ENCODE measurements around the gene ESYT1.

Gene ESYT1

DNA sequence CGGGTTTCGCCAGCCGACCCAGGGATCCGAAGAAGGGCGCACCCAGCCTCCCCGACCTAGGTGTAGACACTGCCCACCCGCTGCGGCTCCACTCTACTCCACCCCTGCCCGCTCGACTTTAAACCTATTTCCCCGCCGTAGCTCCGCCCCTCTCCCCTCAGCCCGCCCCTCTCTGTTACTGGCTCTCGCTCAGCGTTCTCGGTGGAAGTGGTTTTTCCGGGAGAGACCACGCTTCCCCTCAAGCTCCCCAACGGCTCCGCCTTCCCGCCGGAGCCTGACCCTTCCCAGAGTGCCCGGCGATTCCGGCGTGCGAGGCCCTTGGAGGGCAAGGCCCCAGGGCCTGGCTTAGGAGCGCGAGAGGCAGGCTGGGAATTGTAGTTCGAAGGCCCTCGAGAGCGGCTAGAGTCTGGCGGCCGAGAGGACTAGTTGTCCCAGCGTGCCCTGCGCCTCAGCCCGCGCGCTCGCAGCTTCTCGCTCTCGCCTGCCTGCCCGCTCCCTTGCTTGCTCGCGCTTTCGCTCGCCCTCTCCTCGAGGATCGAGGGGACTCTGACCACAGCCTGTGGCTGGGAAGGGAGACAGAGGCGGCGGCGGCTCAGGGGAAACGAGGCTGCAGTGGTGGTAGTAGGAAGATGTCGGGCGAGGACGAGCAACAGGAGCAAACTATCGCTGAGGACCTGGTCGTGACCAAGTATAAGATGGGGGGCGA, 23.8 kb upstream of the ESYT1 start, which contains the start of gene PA2G4 (continued):
- TF ChIP-seq, protein P1, sequence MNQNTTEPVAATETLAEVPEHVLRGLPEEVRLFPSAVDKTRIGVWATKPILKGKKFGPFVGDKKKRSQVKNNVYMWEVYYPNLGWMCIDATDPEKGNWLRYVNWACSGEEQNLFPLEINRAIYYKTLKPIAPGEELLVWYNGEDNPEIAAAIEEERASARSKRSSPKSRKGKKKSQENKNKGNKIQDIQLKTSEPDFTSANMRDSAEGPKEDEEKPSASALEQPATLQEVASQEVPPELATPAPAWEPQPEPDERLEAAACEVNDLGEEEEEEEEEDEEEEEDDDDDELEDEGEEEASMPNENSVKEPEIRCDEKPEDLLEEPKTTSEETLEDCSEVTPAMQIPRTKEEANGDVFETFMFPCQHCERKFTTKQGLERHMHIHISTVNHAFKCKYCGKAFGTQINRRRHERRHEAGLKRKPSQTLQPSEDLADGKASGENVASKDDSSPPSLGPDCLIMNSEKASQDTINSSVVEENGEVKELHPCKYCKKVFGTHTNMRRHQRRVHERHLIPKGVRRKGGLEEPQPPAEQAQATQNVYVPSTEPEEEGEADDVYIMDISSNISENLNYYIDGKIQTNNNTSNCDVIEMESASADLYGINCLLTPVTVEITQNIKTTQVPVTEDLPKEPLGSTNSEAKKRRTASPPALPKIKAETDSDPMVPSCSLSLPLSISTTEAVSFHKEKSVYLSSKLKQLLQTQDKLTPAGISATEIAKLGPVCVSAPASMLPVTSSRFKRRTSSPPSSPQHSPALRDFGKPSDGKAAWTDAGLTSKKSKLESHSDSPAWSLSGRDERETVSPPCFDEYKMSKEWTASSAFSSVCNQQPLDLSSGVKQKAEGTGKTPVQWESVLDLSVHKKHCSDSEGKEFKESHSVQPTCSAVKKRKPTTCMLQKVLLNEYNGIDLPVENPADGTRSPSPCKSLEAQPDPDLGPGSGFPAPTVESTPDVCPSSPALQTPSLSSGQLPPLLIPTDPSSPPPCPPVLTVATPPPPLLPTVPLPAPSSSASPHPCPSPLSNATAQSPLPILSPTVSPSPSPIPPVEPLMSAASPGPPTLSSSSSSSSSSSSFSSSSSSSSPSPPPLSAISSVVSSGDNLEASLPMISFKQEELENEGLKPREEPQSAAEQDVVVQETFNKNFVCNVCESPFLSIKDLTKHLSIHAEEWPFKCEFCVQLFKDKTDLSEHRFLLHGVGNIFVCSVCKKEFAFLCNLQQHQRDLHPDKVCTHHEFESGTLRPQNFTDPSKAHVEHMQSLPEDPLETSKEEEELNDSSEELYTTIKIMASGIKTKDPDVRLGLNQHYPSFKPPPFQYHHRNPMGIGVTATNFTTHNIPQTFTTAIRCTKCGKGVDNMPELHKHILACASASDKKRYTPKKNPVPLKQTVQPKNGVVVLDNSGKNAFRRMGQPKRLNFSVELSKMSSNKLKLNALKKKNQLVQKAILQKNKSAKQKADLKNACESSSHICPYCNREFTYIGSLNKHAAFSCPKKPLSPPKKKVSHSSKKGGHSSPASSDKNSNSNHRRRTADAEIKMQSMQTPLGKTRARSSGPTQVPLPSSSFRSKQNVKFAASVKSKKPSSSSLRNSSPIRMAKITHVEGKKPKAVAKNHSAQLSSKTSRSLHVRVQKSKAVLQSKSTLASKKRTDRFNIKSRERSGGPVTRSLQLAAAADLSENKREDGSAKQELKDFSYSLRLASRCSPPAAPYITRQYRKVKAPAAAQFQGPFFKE (tag by site-specific recombination; IDR thresholded peaks at IDR 0.05; ENCODE audit: borderline replicate concordance) = no peak
- TF ChIP-seq, protein P2, sequence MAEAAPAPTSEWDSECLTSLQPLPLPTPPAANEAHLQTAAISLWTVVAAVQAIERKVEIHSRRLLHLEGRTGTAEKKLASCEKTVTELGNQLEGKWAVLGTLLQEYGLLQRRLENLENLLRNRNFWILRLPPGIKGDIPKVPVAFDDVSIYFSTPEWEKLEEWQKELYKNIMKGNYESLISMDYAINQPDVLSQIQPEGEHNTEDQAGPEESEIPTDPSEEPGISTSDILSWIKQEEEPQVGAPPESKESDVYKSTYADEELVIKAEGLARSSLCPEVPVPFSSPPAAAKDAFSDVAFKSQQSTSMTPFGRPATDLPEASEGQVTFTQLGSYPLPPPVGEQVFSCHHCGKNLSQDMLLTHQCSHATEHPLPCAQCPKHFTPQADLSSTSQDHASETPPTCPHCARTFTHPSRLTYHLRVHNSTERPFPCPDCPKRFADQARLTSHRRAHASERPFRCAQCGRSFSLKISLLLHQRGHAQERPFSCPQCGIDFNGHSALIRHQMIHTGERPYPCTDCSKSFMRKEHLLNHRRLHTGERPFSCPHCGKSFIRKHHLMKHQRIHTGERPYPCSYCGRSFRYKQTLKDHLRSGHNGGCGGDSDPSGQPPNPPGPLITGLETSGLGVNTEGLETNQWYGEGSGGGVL (tag by site-specific recombination; IDR thresholded peaks at IDR 0.05) = peak; percentile 17; the same call in 1 of the 2 replicates
- TF ChIP-seq, protein P3, sequence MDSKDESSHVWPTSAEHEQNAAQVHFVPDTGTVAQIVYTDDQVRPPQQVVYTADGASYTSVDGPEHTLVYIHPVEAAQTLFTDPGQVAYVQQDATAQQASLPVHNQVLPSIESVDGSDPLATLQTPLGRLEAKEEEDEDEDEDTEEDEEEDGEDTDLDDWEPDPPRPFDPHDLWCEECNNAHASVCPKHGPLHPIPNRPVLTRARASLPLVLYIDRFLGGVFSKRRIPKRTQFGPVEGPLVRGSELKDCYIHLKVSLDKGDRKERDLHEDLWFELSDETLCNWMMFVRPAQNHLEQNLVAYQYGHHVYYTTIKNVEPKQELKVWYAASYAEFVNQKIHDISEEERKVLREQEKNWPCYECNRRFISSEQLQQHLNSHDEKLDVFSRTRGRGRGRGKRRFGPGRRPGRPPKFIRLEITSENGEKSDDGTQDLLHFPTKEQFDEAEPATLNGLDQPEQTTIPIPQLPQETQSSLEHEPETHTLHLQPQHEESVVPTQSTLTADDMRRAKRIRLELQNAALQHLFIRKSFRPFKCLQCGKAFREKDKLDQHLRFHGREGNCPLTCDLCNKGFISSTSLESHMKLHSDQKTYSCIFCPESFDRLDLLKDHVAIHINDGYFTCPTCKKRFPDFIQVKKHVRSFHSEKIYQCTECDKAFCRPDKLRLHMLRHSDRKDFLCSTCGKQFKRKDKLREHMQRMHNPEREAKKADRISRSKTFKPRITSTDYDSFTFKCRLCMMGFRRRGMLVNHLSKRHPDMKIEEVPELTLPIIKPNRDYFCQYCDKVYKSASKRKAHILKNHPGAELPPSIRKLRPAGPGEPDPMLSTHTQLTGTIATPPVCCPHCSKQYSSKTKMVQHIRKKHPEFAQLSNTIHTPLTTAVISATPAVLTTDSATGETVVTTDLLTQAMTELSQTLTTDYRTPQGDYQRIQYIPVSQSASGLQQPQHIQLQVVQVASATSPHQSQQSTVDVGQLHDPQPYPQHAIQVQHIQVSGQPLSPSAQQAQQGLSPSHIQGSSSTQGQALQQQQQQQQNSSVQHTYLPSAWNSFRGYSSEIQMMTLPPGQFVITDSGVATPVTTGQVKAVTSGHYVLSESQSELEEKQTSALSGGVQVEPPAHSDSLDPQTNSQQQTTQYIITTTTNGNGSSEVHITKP (tag by site-specific recombination; IDR thresholded peaks at IDR 0.05) = peak; percentile 88
- TF ChIP-seq ZNF341 (tag by site-specific recombination; IDR thresholded peaks at IDR 0.05; ENCODE audit: low read depth) = peak; percentile 70
- TF ChIP-seq KLF16 (tag by site-specific recombination; IDR thresholded peaks at IDR 0.05) = peak; percentile 50; the same call in 1 of the 2 replicates
- TF ChIP-seq, protein P4, sequence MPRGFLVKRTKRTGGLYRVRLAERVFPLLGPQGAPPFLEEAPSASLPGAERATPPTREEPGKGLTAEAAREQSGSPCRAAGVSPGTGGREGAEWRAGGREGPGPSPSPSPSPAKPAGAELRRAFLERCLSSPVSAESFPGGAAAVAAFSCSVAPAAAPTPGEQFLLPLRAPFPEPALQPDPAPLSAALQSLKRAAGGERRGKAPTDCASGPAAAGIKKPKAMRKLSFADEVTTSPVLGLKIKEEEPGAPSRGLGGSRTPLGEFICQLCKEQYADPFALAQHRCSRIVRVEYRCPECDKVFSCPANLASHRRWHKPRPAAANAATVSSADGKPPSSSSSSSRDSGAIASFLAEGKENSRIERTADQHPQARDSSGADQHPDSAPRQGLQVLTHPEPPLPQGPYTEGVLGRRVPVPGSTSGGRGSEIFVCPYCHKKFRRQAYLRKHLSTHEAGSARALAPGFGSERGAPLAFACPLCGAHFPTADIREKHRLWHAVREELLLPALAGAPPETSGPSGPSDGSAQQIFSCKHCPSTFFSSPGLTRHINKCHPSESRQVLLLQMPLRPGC (tag by site-specific recombination; IDR thresholded peaks at IDR 0.05) = no peak
- TF ChIP-seq, protein P5, sequence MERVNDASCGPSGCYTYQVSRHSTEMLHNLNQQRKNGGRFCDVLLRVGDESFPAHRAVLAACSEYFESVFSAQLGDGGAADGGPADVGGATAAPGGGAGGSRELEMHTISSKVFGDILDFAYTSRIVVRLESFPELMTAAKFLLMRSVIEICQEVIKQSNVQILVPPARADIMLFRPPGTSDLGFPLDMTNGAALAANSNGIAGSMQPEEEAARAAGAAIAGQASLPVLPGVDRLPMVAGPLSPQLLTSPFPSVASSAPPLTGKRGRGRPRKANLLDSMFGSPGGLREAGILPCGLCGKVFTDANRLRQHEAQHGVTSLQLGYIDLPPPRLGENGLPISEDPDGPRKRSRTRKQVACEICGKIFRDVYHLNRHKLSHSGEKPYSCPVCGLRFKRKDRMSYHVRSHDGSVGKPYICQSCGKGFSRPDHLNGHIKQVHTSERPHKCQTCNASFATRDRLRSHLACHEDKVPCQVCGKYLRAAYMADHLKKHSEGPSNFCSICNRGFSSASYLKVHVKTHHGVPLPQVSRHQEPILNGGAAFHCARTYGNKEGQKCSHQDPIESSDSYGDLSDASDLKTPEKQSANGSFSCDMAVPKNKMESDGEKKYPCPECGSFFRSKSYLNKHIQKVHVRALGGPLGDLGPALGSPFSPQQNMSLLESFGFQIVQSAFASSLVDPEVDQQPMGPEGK (tag by site-specific recombination; IDR thresholded peaks at IDR 0.05) = peak; percentile 85
- TF ChIP-seq ZNF677 (tag by site-specific recombination; IDR thresholded peaks at IDR 0.05) = no peak
